SK-N-SH (cell line): ENCODE measurements around the gene LARGE1.

Source experiments
- EP300 ChIP-seq, 2 experiments: IDR thresholded peaks; 2 replicates each; pipeline versions ENCODE4 v1.4.0 to v1.6.1; 2012; ENCODE audit warnings: borderline replicate concordance in 1 of 2, low read depth in 1 of 2, low read length in 1 of 2
- EZH2phosphoT487 ChIP-seq: fragments of 200-600 bp; sonication (generic); IDR thresholded peaks from 2 replicates; pipeline ENCODE4 v1.6.1; 2017; ENCODE audit warnings: low read depth, mixed run types, mild to moderate bottlenecking, antibody characterized with exemption, moderate library complexity, borderline replicate concordance
- MXI1 ChIP-seq: IDR thresholded peaks from 2 replicates; pipeline ENCODE4 v1.6.1; 2012; ENCODE audit warnings: mild to moderate bottlenecking, low read depth, low read length, improper control_type of control experiment
- NFIC ChIP-seq: IDR thresholded peaks from 2 replicates; pipeline ENCODE4 v1.4.0; 2012; ENCODE audit warnings: borderline replicate concordance
- POLR2AphosphoS5 ChIP-seq: IDR thresholded peaks from 2 replicates; pipeline ENCODE4 v1.6.1; 2012; ENCODE audit warnings: low read depth, low read length
- RAD21 ChIP-seq: IDR thresholded peaks from 2 replicates; pipeline ENCODE4 v1.6.1; 2012; ENCODE audit warnings: mild to moderate bottlenecking, low read length
- SMC3 ChIP-seq: IDR thresholded peaks from 2 replicates; pipeline ENCODE4 v1.6.1; 2012; ENCODE audit warnings: low read depth, low read length, improper control_type of control experiment
- TF ChIP-seq, protein P1 (sequence below): fragments of 200-600 bp; sonication (generic); IDR thresholded peaks from 2 replicates; pipeline ENCODE4 v1.6.1; 2017; ENCODE audit warnings: antibody characterized with exemption, mild to moderate bottlenecking, moderate library complexity
- TF ChIP-seq, protein P2 (sequence below): IDR thresholded peaks from 2 replicates; pipeline ENCODE4 v1.4.0; 2012; ENCODE audit warnings: low read depth

DNA sequence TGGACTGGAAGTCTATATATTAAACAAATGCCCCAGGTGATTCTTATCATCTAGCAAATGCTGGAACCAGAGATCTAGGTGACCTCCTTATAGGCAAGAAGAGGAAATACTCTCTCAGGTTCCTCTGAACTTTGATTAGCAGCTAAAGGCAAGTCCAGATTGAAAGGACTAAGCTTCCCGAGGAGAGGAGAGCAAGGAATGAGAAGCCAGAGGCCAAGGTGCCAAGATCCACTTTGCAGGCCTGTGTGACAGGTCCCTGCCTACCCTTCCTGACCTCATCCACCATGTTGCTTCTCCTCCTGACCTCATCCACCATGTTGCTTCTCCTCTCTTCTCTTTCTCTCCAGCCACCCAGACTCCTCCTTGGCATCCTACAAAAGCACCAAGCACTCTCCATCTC is 173.2 kb downstream of the LARGE1 start:
- no peak for TF ChIP-seq POLR2AphosphoS5
- TF ChIP-seq, protein P1, sequence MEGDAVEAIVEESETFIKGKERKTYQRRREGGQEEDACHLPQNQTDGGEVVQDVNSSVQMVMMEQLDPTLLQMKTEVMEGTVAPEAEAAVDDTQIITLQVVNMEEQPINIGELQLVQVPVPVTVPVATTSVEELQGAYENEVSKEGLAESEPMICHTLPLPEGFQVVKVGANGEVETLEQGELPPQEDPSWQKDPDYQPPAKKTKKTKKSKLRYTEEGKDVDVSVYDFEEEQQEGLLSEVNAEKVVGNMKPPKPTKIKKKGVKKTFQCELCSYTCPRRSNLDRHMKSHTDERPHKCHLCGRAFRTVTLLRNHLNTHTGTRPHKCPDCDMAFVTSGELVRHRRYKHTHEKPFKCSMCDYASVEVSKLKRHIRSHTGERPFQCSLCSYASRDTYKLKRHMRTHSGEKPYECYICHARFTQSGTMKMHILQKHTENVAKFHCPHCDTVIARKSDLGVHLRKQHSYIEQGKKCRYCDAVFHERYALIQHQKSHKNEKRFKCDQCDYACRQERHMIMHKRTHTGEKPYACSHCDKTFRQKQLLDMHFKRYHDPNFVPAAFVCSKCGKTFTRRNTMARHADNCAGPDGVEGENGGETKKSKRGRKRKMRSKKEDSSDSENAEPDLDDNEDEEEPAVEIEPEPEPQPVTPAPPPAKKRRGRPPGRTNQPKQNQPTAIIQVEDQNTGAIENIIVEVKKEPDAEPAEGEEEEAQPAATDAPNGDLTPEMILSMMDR: no peak
- no peak for TF ChIP-seq SMC3
- TF ChIP-seq, protein P2, sequence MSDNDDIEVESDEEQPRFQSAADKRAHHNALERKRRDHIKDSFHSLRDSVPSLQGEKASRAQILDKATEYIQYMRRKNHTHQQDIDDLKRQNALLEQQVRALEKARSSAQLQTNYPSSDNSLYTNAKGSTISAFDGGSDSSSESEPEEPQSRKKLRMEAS: no peak
- no peak for TF ChIP-seq RAD21
- TF ChIP-seq NFIC: no peak
- no peak for TF ChIP-seq MXI1
- no peak for TF ChIP-seq EP300 (IDR thresholded peaks at IDR 0.05; ENCODE audit: borderline replicate concordance in 1 of 2, low read depth in 1 of 2, low read length in 1 of 2)
- TF ChIP-seq EZH2phosphoT487: no peak
